Tibial artery (tissue), 4 donors: ENCODE data around the gene ADGRL2.

Experiments
- DNase-seq, 2 donors: peaks; one replicate each; pipeline ENCODE4 v3.0.0-alpha.2; 2019
- H3K27ac ChIP-seq, 2 donors: fragments of 200-600 bp; sonication (generic) in 1 of 2; 1 replicate in 1 of 2; 2 replicates in 1 of 2; pipeline ENCODE4 v1.5.1; 2018 to 2019; ENCODE audit warnings: mild to moderate bottlenecking in 1 of 2
- H3K27me3 ChIP-seq, 2 donors: fragments of 200-600 bp; sonication (generic) in 1 of 2; one replicate each; pipeline versions ENCODE4 v1.5.1 to v1.6.0; 2016 to 2019
- H3K36me3 ChIP-seq, 3 donors: fragments of 200-600 bp; sonication (generic) in 2 of 3; one replicate each; pipeline ENCODE4 v1.5.1; 2016 to 2019; ENCODE audit warnings: mild to moderate bottlenecking in 2 of 3
- H3K4me1 ChIP-seq, 4 donors: fragments of 200-600 bp; sonication (generic) in 2 of 4; 1 replicate in 3 of 4; 2 replicates in 1 of 4; pipeline ENCODE4 v1.5.1; 2016 to 2019
- H3K4me3 ChIP-seq, 2 donors: fragments of 200-600 bp; sonication (generic) in 1 of 2; 1 replicate in 1 of 2; 2 replicates in 1 of 2; pipeline ENCODE4 v1.5.1; 2018 to 2019; ENCODE audit warnings: mild to moderate bottlenecking in 2 of 2
- H3K9me3 ChIP-seq, 3 donors: fragments of 200-600 bp; sonication (generic) in 1 of 3; one replicate each; pipeline ENCODE4 v1.5.1; 2016 to 2019
- CTCF ChIP-seq, 2 experiments: fragments of 200-600 bp in 1 of 2; fragments of 450-650 bp in 1 of 2; IDR thresholded peaks; one replicate each; pipeline ENCODE4 v1.5.1; 2017 to 2019; ENCODE audit warnings: antibody characterized with exemption in 2 of 2, mild to moderate bottlenecking in 1 of 2, moderate library complexity in 1 of 2
- intact Hi-C: fragments of 100-400 bp; cut with DNase I; formaldehyde crosslinking; loops from one replicate; pipeline ENCODE4 v1.15.0; 2023; ENCODE audit warnings: low total_unique reads

ADGRL2 gene

GRCh38 chr1:82000221-82000620 is 199.5 kb downstream of the ADGRL2 start:
- H3K27me3 ChIP-seq, result no peaks in the 10 kb centered on the region
- no peak for DNase-seq
- no peaks in the 10 kb centered on the region for H3K36me3 ChIP-seq
- no peak overlapping the region for H3K4me3 ChIP-seq
- intact Hi-C loops, result no loop called here
- no peak overlapping the region for H3K27ac ChIP-seq
- TF ChIP-seq CTCF (IDR thresholded peaks at IDR 0.05), result no peak
- no peaks in the 10 kb centered on the region for H3K9me3 ChIP-seq
- H3K4me1 ChIP-seq, result peaks cover 0 to 21% (median 6%) of the 10 kb centered on the region in 4 donors

- H3K27ac ChIP-seq, result no peak overlapping the region
- TF ChIP-seq CTCF (IDR thresholded peaks at IDR 0.05), result no peak
- H3K9me3 ChIP-seq, result no peaks in the 10 kb centered on the region
- H3K36me3 ChIP-seq, result no peaks in the 10 kb centered on the region
- H3K4me1 ChIP-seq, result peaks cover 0 to 21% (median 6%) of the 10 kb centered on the region in 4 donors
- intact Hi-C loops, result no loop called here
- DNase-seq, result no peak
- H3K27me3 ChIP-seq, result no peaks in the 10 kb centered on the region
- H3K4me3 ChIP-seq, result no peak overlapping the region
Measured at GRCh38 chr1:82001345-82001744, 200.6 kb downstream of the ADGRL2 start.

GRCh38 chr1:82007804-82008203 is 207.1 kb downstream of the ADGRL2 start:
- H3K4me3 ChIP-seq, result no peak overlapping the region
- H3K27ac ChIP-seq, result no peak overlapping the region
- H3K27me3 ChIP-seq, result no peaks in the 10 kb centered on the region
- no peaks in the 10 kb centered on the region for H3K4me1 ChIP-seq
- no peaks in the 10 kb centered on the region for H3K9me3 ChIP-seq
- DNase-seq, result no peak
- no peak for TF ChIP-seq CTCF (IDR thresholded peaks at IDR 0.05)
- H3K36me3 ChIP-seq, result no peaks in the 10 kb centered on the region
- intact Hi-C loops, result no loop called here

GRCh38 chr1:82013702-82014101 is 213.0 kb downstream of the ADGRL2 start:
- intact Hi-C loops, result no loop called here
- Histone ChIP-seq H3K4me3 (no peak overlapping the region), H3K27ac (no peak overlapping the region), H3K4me1 (no peaks in the 10 kb centered on the region), H3K36me3 (no peaks in the 10 kb centered on the region), H3K9me3 (no peaks in the 10 kb centered on the region), H3K27me3 (no peaks in the 10 kb centered on the region)
- TF ChIP-seq CTCF (IDR thresholded peaks at IDR 0.05), result peak in 1 of 2 experiments; percentile 8
- no peak for DNase-seq

GRCh38 chr1:82015444-82015843 is 214.7 kb downstream of the ADGRL2 start:
- no peaks in the 10 kb centered on the region for H3K36me3 ChIP-seq
- H3K27ac ChIP-seq, result no peak overlapping the region
- no peaks in the 10 kb centered on the region for H3K27me3 ChIP-seq
- no peaks in the 10 kb centered on the region for H3K4me1 ChIP-seq
- intact Hi-C loops, result no loop called here
- TF ChIP-seq CTCF (IDR thresholded peaks at IDR 0.05), result no peak
- H3K4me3 ChIP-seq, result no peak overlapping the region
- no peak for DNase-seq
- H3K9me3 ChIP-seq, result no peaks in the 10 kb centered on the region

- TF ChIP-seq CTCF (IDR thresholded peaks at IDR 0.05), result no peak
- Histone ChIP-seq H3K4me1 (no peaks in the 10 kb centered on the region), H3K4me3 (no peak overlapping the region), H3K36me3 (no peaks in the 10 kb centered on the region), H3K27me3 (no peaks in the 10 kb centered on the region), H3K9me3 (no peaks in the 10 kb centered on the region), H3K27ac (no peak overlapping the region)
- intact Hi-C loops, result no loop called here
- DNase-seq, result no peak
Measured at GRCh38 chr1:82018319-82018718, 217.6 kb downstream of the ADGRL2 start.
